ENCODE data around the gene ARHGAP9.

DNA sequence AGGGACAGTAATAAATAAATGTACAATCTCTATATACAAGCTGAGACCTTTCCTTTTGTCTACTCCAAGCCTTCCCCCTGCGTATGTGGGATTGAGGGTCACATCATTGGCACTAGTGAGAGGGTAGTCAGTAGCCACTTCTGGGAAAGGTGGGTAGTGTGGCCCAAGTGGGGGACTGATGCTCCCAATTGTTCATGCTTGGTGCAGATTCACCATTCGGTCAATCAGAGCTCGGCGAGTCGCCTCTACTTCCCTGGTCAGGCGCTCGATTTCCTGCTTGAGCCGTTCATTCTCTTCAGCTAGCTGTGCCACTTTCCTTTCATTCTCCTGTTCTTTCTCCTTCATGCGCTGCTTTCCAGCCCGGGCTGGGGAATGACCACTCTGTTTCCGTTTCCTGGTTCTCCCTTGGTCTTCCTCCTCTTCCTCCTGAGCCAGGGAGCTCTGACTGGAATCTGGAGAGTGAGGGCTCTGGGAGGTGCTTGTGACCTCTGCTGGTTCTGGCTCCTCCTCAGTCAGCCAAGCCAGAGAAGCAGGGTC is 37.0 kb upstream of the ARHGAP9 start:
- TF ChIP-seq, protein P1, sequence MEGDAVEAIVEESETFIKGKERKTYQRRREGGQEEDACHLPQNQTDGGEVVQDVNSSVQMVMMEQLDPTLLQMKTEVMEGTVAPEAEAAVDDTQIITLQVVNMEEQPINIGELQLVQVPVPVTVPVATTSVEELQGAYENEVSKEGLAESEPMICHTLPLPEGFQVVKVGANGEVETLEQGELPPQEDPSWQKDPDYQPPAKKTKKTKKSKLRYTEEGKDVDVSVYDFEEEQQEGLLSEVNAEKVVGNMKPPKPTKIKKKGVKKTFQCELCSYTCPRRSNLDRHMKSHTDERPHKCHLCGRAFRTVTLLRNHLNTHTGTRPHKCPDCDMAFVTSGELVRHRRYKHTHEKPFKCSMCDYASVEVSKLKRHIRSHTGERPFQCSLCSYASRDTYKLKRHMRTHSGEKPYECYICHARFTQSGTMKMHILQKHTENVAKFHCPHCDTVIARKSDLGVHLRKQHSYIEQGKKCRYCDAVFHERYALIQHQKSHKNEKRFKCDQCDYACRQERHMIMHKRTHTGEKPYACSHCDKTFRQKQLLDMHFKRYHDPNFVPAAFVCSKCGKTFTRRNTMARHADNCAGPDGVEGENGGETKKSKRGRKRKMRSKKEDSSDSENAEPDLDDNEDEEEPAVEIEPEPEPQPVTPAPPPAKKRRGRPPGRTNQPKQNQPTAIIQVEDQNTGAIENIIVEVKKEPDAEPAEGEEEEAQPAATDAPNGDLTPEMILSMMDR (conservative IDR thresholded peaks at IDR 0.05 in 1 of 2, IDR thresholded peaks at IDR 0.05 in 1 of 2; ENCODE audit: low read depth in 1 of 2, low read length in 2 of 2), result no peak
- TF ChIP-seq EZH2 (IDR thresholded peaks at IDR 0.05; ENCODE audit: low read length, missing control alignments), result no peak
